Upper lobe of left lung (tissue), 4 donors: ENCODE results near the gene TMEM222.

Experiments
- EP300 ChIP-seq, 4 donors: sonication (generic); formaldehyde crosslinking; IDR thresholded peaks; one replicate each; pipeline ENCODE4 v1.5.1; 2017; ENCODE audit warnings: antibody characterized with exemption in 4 of 4, control low read depth in 2 of 4
- POLR2A ChIP-seq, 4 donors: fragments of 450-650 bp; IDR thresholded peaks; one replicate each; pipeline ENCODE4 v1.5.1; 2016 to 2017; ENCODE audit warnings: antibody characterized with exemption in 4 of 4, mild to moderate bottlenecking in 2 of 4
- POLR2AphosphoS5 ChIP-seq, 2 donors: sonication (generic); formaldehyde crosslinking; IDR thresholded peaks; one replicate each; pipeline ENCODE4 v1.5.1; 2017; ENCODE audit warnings: antibody characterized with exemption in 2 of 2
- TF ChIP-seq, protein P1 (sequence below), 6 experiments: fragments of 450-650 bp in 4 of 6; fragments of 200-600 bp in 2 of 6; sonication (generic) in 2 of 6; IDR thresholded peaks; one replicate each; pipeline ENCODE4 v1.5.1; 2016 to 2019; ENCODE audit warnings: antibody characterized with exemption in 6 of 6

- TF ChIP-seq POLR2AphosphoS5 (IDR thresholded peaks at IDR 0.05), result no peak
- no peak for TF ChIP-seq EP300 (IDR thresholded peaks at IDR 0.05)
- no peak for TF ChIP-seq POLR2A (IDR thresholded peaks at IDR 0.05)
- TF ChIP-seq, protein P1, sequence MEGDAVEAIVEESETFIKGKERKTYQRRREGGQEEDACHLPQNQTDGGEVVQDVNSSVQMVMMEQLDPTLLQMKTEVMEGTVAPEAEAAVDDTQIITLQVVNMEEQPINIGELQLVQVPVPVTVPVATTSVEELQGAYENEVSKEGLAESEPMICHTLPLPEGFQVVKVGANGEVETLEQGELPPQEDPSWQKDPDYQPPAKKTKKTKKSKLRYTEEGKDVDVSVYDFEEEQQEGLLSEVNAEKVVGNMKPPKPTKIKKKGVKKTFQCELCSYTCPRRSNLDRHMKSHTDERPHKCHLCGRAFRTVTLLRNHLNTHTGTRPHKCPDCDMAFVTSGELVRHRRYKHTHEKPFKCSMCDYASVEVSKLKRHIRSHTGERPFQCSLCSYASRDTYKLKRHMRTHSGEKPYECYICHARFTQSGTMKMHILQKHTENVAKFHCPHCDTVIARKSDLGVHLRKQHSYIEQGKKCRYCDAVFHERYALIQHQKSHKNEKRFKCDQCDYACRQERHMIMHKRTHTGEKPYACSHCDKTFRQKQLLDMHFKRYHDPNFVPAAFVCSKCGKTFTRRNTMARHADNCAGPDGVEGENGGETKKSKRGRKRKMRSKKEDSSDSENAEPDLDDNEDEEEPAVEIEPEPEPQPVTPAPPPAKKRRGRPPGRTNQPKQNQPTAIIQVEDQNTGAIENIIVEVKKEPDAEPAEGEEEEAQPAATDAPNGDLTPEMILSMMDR (IDR thresholded peaks at IDR 0.05), result no peak
Measured at GRCh38 chr1:27302612-27303011, 19.4 kb upstream of the TMEM222 start.
